NOMO-1 (cell line): ENCODE data around the gene DMGDH.
"Not testable (repeated sequence)": the region's sequence is repeated elsewhere in the genome, so short reads cannot be mapped to it uniquely, and the experiment has no call there.

Source experiments
- DNase-seq, 2 experiments: peaks; one replicate each; lab custom pipeline; 2025; ENCODE audit not compliant: unreplicated experiment in 2 of 2; lab: John Stamatoyannopoulos, UW

Gene DMGDH

GRCh38 chr5:79020861-79021561, 48.5 kb downstream of the DMGDH start:
- peak; percentile 17 to 55 for DNase-seq

- DNase-seq: no peak
These were observed 54.8 kb downstream of the DMGDH start for GRCh38 chr5:79014631-79015030.

- no peak for DNase-seq
These were observed 57.6 kb downstream of the DMGDH start for GRCh38 chr5:79011869-79012268.

GRCh38 chr5:79011219-79011836, 58.1 kb downstream of the DMGDH start:
- DNase-seq: no peak

- DNase-seq: no peak
These were observed 61.1 kb downstream of the DMGDH start for GRCh38 chr5:79008362-79008761.

GRCh38 chr5:79007872-79008271, 61.6 kb downstream of the DMGDH start:
- DNase-seq: no peak

- DNase-seq: no peak
These were observed 63.4 kb downstream of the DMGDH start for GRCh38 chr5:79005936-79006631.

GRCh38 chr5:79005151-79005550, 64.3 kb downstream of the DMGDH start:
- DNase-seq: no peak

- DNase-seq: no peak
These were observed 67.1 kb downstream of the DMGDH start for GRCh38 chr5:79002374-79002773.

GRCh38 chr5:79001471-79001870, 68.0 kb downstream of the DMGDH start:
- no peak for DNase-seq

- DNase-seq: no peak
These were observed 72.4 kb downstream of the DMGDH start for GRCh38 chr5:78997090-78997489.

- no peak for DNase-seq
These were observed 73.9 kb downstream of the DMGDH start for GRCh38 chr5:78995521-78996007.

- DNase-seq: no peak
These were observed 76.3 kb downstream of the DMGDH start for GRCh38 chr5:78993165-78993564.

GRCh38 chr5:78992146-78992545, 77.3 kb downstream of the DMGDH start:
- DNase-seq: no peak

- DNase-seq: no peak
These were observed 80.4 kb downstream of the DMGDH start for GRCh38 chr5:78989080-78989479.

- no peak for DNase-seq
These were observed 83.7 kb downstream of the DMGDH start for GRCh38 chr5:78985725-78986223.

- DNase-seq: peak; percentile 61 to 65
These were observed 84.3 kb downstream of the DMGDH start, which contains the start of gene ARSB for GRCh38 chr5:78985116-78985724. Gene ARSB, minus strand, starts transcription at chr5:78985310. Its CDS starts 62 bp downstream, at chr5:78985248.

GRCh38 chr5:78984439-78985115, 84.9 kb downstream of the DMGDH start:
- peak; percentile 51 to 59 for DNase-seq

GRCh38 chr5:78983601-78984438, 85.7 kb downstream of the DMGDH start:
- DNase-seq: peak in 1 of 2 experiments; percentile 28

- DNase-seq: not testable (repeated sequence)
These were observed 86.3 kb downstream of the DMGDH start for GRCh38 chr5:78983194-78983593.
